Left lung (tissue), 10 donors: ENCODE results near the gene TENM4. TPM values are rescaled to one million over a fixed set of nuclear protein-coding genes. Genes with fewer than 3 reads are reported as not detected.
"Not testable (repeated sequence)": the region's sequence is repeated elsewhere in the genome, so short reads cannot be mapped to it uniquely, and the experiment has no call there.

Source experiments
- ATAC-seq: fragments of 200-7000 bp; cut with Tn5 transposase; one replicate; pipeline ENCODE4 v1.9.1; 2020; ENCODE audit warnings: moderate library complexity
- DNase-seq, 4 donors: peaks; one replicate each; pipeline ENCODE4 v3.0.0-alpha.2; 2013 to 2020
- H3K27ac ChIP-seq, 2 donors: fragments of 200-600 bp; sonication (generic) in 1 of 2; one replicate each; pipeline versions ENCODE4 v1.5.0 to v1.8.0; 2020 to 2021
- H3K27me3 ChIP-seq, 2 donors: fragments of 200-600 bp; sonication (generic) in 1 of 2; one replicate each; pipeline versions ENCODE4 v1.5.0 to v1.8.0; 2020 to 2021
- H3K36me3 ChIP-seq, 2 donors: fragments of 200-600 bp; sonication (generic) in 1 of 2; one replicate each; pipeline versions ENCODE4 v1.5.0 to v1.8.0; 2020 to 2021
- H3K4me1 ChIP-seq, 2 donors: fragments of 200-600 bp; one replicate each; pipeline ENCODE4 v1.8.0; 2021
- H3K4me3 ChIP-seq, 2 donors: fragments of 200-600 bp; sonication (generic) in 1 of 2; one replicate each; pipeline versions ENCODE4 v1.5.0 to v1.8.0; 2020 to 2021; ENCODE audit warnings: mild to moderate bottlenecking in 1 of 2
- H3K9me3 ChIP-seq, 2 donors: fragments of 200-600 bp; sonication (generic) in 1 of 2; one replicate each; pipeline versions ENCODE4 v1.5.0 to v1.8.0; 2020 to 2021
- CTCF ChIP-seq, 2 donors: fragments of 200-600 bp; sonication (generic) in 1 of 2; IDR thresholded peaks; one replicate each; pipeline versions ENCODE4 v1.5.0 to v1.8.0; 2021; ENCODE audit warnings: antibody characterized with exemption in 2 of 2
- intact Hi-C, 2 donors: fragments of 100-400 bp; cut with DNase I; formaldehyde crosslinking; loops; one replicate each; pipeline versions ENCODE4 v1.11.2 to v1.14.2; 2022
- polyA plus RNA-seq, 6 donors: library from polyadenylated mRNA; unstranded; fragments of 120-200 nt; gene quantifications; one replicate each; pipeline ENCODE4 v1.2.1, GENCODE V29; 2013; ENCODE audit not compliant: insufficient read length in 6 of 6
- total RNA-seq, 2 donors: library from RNA; stranded (reverse); fragmentation: NEBNext Ultra II Directional; extraction: Animal tissue kit (Norgen Biotek cat#: 25700); gene quantifications; one replicate each; pipeline ENCODE4 v1.2.1, GENCODE V29; 2021
- donor health status: DM: no; HTN: yes; CAD: no.
- donor health status: DM: no; HTN: no; CAD: no.

Gene TENM4
- total and polyA plus RNA-seq, 8 donors: 3.4 to 7.1 (median 5.2) TPM

- Histone ChIP-seq H3K36me3 (no peaks in the 10 kb centered on the region), H3K4me3 (no peak overlapping the region), H3K27ac (no peak overlapping the region), H3K27me3 (no peaks in the 10 kb centered on the region), H3K4me1 (no peaks in the 10 kb centered on the region), H3K9me3 (no peaks in the 10 kb centered on the region)
- no peak for ATAC-seq
- intact Hi-C loops: no loop called here
- no peak for TF ChIP-seq CTCF (IDR thresholded peaks at IDR 0.05)
- no peak for DNase-seq
Observed at GRCh38 chr11:78884761-78885160, 556.1 kb downstream of the TENM4 start.

GRCh38 chr11:78883506-78883905, 557.3 kb downstream of the TENM4 start:
- DNase-seq (no peak), ATAC-seq (no peak)
- Histone ChIP-seq H3K4me1 (no peaks in the 10 kb centered on the region), H3K4me3 (no peak overlapping the region), H3K27ac (no peak overlapping the region), H3K36me3 (no peaks in the 10 kb centered on the region), H3K27me3 (no peaks in the 10 kb centered on the region), H3K9me3 (no peaks in the 10 kb centered on the region)
- no peak for TF ChIP-seq CTCF (IDR thresholded peaks at IDR 0.05)
- intact Hi-C loops: no loop called here

GRCh38 chr11:78879094-78879980, 561.5 kb downstream of the TENM4 start:
- H3K36me3 ChIP-seq, intact Hi-C loops, H3K27ac ChIP-seq, ATAC-seq, H3K4me3 ChIP-seq, H3K9me3 ChIP-seq, H3K27me3 ChIP-seq, H3K4me1 ChIP-seq: not testable (repeated sequence)
- peak in 1 of 4 donors; percentile 75 for DNase-seq

- Histone ChIP-seq H3K27me3 (no peaks in the 10 kb centered on the region), H3K36me3 (no peaks in the 10 kb centered on the region), H3K4me1 (no peaks in the 10 kb centered on the region), H3K9me3 (peaks cover 0 to 4% of the 10 kb centered on the region in 2 donors), H3K4me3 (no peak overlapping the region), H3K27ac (no peak overlapping the region)
- ATAC-seq: no peak
- no peak for DNase-seq
- intact Hi-C loops: no loop called here
- no peak for TF ChIP-seq CTCF (IDR thresholded peaks at IDR 0.05)
Observed at GRCh38 chr11:78878631-78879030, 562.2 kb downstream of the TENM4 start.

GRCh38 chr11:78876676-78877075, 564.2 kb downstream of the TENM4 start:
- intact Hi-C loops: no loop called here
- DNase-seq (no peak), ATAC-seq (no peak)
- Histone ChIP-seq H3K4me1 (no peaks in the 10 kb centered on the region), H3K36me3 (no peaks in the 10 kb centered on the region), H3K27ac (no peak overlapping the region), H3K4me3 (no peak overlapping the region), H3K27me3 (no peaks in the 10 kb centered on the region), H3K9me3 (peaks cover 0 to 4% of the 10 kb centered on the region in 2 donors)
- no peak for TF ChIP-seq CTCF (IDR thresholded peaks at IDR 0.05)
